ENCODE data around the gene COLGALT1.
A peak's percentile ranks its signal among the peaks of the same experiment; 100 is the strongest.
"Not testable (repeated sequence)": the region's sequence is repeated elsewhere in the genome, so short reads cannot be mapped to it uniquely, and the experiment has no call there.

The COLGALT1 gene

GRCh38 chr19:17562097-17562496, 6.6 kb downstream of the COLGALT1 start:
- DNase-seq (ENCODE audit: low spot score): no peak

DNA sequence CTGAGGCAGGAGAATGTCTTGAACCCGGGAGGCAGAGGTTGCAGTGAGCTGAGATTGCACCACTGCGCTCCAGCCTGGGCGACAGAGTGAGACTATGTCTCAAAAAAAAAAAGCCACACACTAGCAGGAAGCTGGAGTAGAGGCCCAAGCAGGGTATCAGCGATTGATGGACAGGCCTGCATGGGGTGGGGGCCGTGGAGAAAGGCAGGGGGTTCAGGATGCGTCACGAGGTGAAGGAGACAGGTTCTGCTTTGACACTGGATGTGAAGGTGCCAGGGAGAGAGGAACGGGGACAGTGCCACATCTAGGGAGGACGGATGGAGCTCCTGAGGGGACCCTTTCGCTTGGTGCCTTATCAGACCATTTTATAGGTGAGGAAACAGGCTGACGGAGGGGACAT, 7.1 kb downstream of the COLGALT1 start:
- no peak for DNase-seq (ENCODE audit: low spot score)

- no peak for DNase-seq (ENCODE audit: low spot score)
Observed at GRCh38 chr19:17564781-17565180, 9.3 kb downstream of the COLGALT1 start.

GRCh38 chr19:17565611-17566010, 10.2 kb downstream of the COLGALT1 start:
- no peak for DNase-seq (ENCODE audit: low spot score)

- DNase-seq (ENCODE audit: low spot score): no peak
Observed at GRCh38 chr19:17567940-17568339, 12.5 kb downstream of the COLGALT1 start.

DNA sequence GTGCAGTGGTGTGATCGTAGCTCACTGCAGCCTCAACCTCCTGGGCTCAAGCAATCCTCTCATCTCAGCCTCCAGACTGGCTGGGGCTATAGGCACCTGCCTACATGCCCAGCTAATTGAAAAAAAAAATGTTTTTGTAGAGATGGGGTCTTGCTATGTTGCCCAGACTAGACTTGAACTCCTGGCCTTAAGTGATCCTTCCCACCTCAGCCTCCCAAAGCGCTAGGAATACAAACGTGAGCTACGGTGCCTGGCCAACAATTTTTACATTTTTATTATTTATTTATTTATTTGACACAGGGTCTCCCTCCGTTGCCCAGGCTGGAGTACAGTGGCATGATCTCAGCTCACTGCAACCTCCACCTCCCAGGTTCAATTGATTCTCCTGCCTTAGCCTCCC, 14.8 kb downstream of the COLGALT1 start:
- not testable (repeated sequence) for DNase-seq (ENCODE audit: low spot score)

DNA sequence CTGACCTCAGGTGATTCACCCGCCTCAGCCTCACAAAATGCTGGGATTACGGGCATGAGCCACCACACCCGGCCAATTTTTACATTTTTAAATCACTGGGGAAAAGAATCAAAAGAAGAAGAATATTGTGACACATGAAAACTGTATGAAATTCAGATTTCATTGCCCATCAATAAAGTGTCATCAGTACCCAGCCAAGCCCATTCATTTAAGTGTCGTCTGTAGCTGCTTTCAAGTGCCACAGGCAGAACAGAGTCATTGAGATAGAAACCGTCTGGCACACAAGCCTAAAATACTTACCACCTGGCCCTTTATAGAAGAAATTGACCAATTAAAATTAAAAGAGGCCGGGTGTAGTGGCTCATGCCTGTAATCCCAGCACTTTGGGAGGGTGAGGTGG, 15.3 kb downstream of the COLGALT1 start:
- no peak for DNase-seq (ENCODE audit: low spot score)

- no peak for DNase-seq (ENCODE audit: low spot score)
Observed at GRCh38 chr19:17572638-17573037, 17.2 kb downstream of the COLGALT1 start.

DNA sequence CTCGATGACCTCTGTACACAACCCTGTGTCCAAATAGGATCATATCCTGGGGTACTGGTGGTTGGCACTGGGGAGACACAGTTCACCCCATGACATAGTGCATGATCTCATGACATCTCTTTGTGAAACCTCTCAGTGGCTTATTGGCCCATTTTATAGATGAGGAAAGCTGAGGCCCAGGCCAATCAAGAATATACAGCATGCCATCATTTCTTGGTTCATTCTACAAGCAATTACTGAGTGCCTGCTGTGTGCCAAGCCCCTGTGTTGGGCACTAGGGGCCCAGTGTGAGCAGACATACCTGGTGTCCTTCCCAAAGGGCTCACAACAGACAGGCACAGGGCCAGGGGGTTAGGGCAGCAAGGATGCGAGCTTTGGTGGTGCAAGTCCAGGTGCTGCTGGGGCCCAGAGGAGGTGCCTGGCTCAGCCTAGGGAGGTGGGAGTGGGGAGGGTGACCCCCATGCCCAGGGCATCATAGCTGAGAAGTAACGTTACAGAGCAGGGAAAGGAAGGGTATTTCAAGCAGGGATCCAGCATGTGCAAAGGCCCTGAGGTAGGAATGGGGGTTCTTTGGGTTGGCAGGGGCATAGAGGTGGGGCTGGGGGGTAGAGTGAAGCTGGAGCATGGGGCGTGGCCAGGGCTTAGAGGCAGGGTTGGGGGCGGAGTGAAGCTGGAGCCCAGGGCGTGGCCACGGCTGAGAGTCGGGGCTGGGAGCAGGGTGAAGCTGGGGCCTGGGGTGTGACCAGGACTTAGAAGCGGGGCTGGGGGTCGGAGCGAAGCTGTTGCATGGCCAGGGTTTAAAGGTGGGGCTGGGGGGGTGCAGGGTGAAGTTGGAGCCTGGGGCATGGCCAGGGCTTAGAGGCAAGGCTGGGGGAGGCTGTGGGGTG, 20.7 kb downstream of the COLGALT1 start:
- DNase-seq (ENCODE audit: low spot score): no peak

GRCh38 chr19:17576758-17577456, 21.5 kb downstream of the COLGALT1 start:
- peak; percentile 40 for DNase-seq (ENCODE audit: low spot score)

DNA sequence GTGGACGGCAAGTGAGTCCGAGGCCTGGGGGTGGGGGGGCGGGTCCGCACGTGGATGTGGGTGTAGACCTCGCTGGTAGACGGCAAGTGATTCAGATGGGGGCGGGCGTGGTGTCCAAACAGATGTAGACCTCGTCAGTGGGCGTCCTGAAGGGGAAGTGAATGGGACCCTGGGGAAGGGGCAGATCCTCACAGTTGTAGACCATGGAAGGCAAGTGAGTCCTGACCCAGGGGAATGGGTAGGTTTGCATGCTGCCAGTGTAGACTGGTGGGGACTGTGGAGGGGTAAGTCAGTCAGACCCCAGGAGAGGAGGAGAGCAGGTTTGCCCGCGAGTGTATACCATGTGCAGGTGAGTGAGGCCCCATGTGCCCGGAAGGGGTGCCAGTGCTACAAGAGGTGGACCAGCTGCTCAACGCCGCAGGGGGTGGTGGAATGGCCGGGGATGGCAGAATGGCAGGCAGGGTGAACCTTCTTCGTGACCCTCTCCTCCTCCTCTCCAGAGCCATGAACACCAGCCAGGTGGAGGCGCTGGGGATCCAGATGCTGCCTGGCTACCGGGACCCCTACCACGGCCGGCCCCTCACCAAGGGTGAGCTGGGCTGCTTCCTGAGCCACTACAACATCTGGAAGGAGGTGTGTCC, 22.1 kb downstream of the COLGALT1 start:
- no peak for DNase-seq (ENCODE audit: low spot score)

- no peak for DNase-seq (ENCODE audit: low spot score)
Observed at GRCh38 chr19:17579661-17580244, 24.3 kb downstream of the COLGALT1 start.

DNA sequence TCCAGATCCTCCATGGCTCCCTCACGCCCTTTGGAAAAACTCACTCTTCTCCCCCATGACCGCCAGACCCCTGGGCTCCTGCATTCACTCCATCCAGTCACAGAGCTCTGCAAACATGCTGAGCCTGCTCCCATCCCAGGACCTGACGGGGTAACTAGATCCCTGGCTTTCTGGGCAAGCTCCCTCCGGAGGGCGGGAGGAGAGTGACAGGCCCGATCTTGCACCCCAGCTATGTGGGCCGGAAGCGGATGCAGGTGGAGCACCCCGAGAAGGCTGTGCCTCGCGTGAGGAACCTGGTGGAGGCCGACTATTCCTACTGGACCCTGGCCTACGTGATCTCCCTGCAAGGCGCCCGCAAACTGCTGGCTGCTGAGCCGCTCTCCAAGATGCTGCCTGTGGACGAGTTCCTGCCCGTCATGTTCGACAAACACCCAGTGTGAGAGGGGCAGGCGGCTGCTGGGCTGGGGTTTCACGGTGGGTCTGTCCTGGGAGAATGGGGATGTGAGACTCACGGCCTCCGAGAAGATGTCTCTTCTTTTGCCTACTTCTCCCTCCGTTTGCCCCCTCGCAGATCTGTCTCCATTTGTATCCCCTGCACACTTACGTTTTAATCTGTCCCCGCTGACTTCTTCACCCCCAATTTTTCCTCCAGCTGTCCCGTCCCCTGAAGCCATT, 25.2 kb downstream of the COLGALT1 start:
- no peak for DNase-seq (ENCODE audit: low spot score)

DNA sequence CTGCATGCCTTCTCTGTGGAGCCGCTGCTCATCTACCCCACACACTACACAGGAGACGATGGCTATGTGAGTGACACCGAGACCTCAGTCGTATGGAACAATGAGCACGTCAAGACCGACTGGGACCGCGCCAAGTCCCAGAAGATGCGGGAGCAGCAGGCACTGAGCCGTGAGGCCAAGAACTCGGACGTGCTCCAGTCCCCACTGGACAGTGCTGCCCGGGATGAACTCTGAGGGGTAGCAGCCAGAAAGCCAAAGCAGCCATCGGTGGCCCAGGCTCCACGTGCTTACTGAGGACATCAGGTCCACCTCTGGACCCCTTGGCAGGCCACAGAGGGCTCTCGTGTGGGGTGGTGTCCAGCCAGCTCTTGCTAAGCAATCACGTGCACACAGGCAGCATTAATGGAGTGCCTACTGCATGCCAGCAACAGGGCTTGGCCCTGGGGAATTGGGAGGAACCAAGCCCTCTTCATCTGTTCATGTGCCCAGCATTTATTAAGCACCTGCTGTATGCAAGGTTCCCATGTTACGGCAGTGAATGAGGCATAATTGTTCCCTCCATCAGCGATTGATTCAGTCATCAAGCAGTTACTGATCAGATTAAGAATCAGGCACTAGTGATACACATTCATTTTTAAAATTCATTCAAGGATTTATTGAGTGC, 25.9 kb downstream of the COLGALT1 start:
- no peak for DNase-seq (ENCODE audit: low spot score)

DNA sequence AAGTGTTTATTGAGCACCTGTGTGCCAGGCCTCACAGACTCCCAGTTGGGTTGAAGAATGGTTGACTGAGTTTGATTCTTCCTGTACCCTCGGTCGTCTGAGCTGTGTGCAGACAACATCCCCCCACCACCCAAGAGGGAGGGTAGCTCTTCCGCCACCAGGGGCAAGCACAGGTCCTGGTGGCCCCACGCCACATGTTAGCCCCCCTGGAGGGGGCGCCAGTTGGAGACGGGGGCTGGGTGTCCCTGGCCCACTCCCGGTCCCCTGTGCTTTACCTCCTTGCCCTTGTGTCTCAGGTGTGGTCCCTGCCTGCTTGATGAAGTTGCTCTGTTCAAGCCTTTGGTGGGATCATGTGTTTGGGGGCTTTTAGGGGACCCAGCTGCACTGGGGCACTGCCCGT, 27.2 kb downstream of the COLGALT1 start:
- no peak for DNase-seq (ENCODE audit: low spot score)

- DNase-seq (ENCODE audit: low spot score): no peak
Observed at GRCh38 chr19:17584132-17584531, 28.7 kb downstream of the COLGALT1 start.

DNA sequence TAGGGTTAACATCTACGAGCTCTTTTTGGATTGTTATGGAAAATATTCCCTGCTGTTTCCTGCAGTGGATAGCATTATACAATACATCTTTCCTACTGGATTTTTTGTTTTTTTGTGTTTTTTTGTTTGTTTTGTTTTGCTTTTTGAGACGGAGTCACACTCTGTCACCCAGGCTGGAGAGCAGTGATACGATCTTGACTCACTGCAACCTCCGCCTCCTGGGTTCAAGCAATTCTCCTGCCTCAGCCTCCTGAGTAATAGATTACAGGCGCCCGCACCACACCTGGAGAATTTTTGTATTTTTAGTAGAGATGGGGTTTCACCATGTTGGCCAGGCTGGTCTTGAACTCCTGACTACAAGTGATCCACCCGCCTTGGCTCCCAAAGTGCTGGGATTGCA, 29.9 kb downstream of the COLGALT1 start:
- not testable (repeated sequence) for DNase-seq (ENCODE audit: low spot score)

DNA sequence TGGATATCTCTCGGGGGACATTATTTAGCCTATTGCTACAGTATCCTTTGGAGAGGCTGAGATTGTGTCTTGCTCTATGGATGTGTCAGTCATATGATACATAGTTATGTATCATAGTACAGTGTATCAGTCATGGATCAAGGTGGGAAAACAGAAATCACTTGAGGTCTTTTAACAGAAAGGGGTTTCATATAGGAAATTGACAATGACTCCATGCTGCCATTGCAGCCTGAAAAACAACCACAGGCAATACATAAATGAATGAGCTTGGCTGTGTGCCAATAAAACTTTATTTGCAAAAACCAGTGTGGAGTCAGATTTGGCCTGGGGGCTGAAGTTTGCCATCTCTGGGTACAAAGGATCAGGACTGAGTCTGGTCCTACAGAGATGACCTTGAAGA, 35.4 kb downstream of the COLGALT1 start:
- DNase-seq (ENCODE audit: low spot score): no peak

GRCh38 chr19:17594296-17594695, 38.8 kb downstream of the COLGALT1 start:
- DNase-seq (ENCODE audit: low spot score): not testable (repeated sequence)

GRCh38 chr19:17598063-17598462, 42.6 kb downstream of the COLGALT1 start:
- not testable (repeated sequence) for DNase-seq (ENCODE audit: low spot score)

- no peak for DNase-seq (ENCODE audit: low spot score)
Observed at GRCh38 chr19:17598953-17599352, 43.5 kb downstream of the COLGALT1 start.

Data from HuH-7.5 (cell line).